B cell (primary cell): Measurements from ENCODE around the gene TRIM75. TPM values are rescaled to one million over a fixed set of nuclear protein-coding genes. Genes with fewer than 3 reads are reported as not detected.

Experiments
- ATAC-seq: fragments of 200-7000 bp; cut with Tn5 transposase; one replicate; pipeline ENCODE4 v1.10.0; 2021; ENCODE audit warnings: low read depth, mild to moderate bottlenecking, moderate number of reproducible peaks, moderate library complexity
- CTCF ChIA-PET: fragments of 350-600 bp; sonication (Branson Sonifier 250); formaldehyde crosslinking; loops from one replicate; lab custom pipeline; 2021; ENCODE audit warnings: antibody characterized with exemption, inconsistent platforms; lab: Charles Lee
- POLR2A ChIA-PET: fragments of 350-600 bp; sonication (Branson Sonifier 250); formaldehyde crosslinking; loops from one replicate; lab custom pipeline; 2021; ENCODE audit warnings: antibody characterized with exemption; lab: Charles Lee
- DNase-seq: peaks from one replicate; pipeline ENCODE4 v3.0.0; 2013
- H2AFZ ChIP-seq: 2 replicates; pipeline ENCODE4 v1.6.1; 2012; ENCODE audit warnings: mild to moderate bottlenecking, low read depth, low read length; ENCODE audit not compliant: insufficient read depth, poor library complexity, severe bottlenecking
- H3K27ac ChIP-seq, 2 donors: 1 replicate in 1 of 2; 2 replicates in 1 of 2; pipeline ENCODE4 v1.5.1; 2012 to 2013; ENCODE audit warnings: low read length in 2 of 2, mild to moderate bottlenecking in 2 of 2, moderate library complexity in 1 of 2
- H3K27me3 ChIP-seq, 4 experiments: fragments of 200-600 bp in 1 of 4; sonication (generic) in 1 of 4; replicated peaks in 1 of 4; 1 replicate in 2 of 4; 2 replicates in 2 of 4; pipeline versions ENCODE4 v1.6.1 to v1.7.0; 2013 to 2016; ENCODE audit warnings: low read length in 3 of 4, mild to moderate bottlenecking in 2 of 4, mixed read lengths in 1 of 4, moderate library complexity in 1 of 4; ENCODE audit not compliant: insufficient read depth in 4 of 4, control insufficient read depth in 3 of 4; ENCODE audit errors: control extremely low read depth in 1 of 4
- H3K36me3 ChIP-seq, 2 experiments: replicated peaks in 1 of 2; 1 replicate in 1 of 2; 2 replicates in 1 of 2; pipeline versions ENCODE4 v1.6.1 to v1.7.1; 2013; ENCODE audit warnings: low read length in 1 of 2; ENCODE audit not compliant: insufficient read depth in 2 of 2, control insufficient read depth in 1 of 2; ENCODE audit errors: control extremely low read depth in 1 of 2, extremely low read depth in 1 of 2
- H3K4me1 ChIP-seq, 2 donors: fragments of 200-600 bp in 1 of 2; sonication (generic) in 1 of 2; 1 replicate in 1 of 2; 2 replicates in 1 of 2; pipeline versions ENCODE4 v1.5.1 to v1.6.1; 2013 to 2017; ENCODE audit warnings: low read length in 2 of 2; ENCODE audit not compliant: control insufficient read depth in 2 of 2, insufficient read depth in 2 of 2
- H3K4me2 ChIP-seq: replicated peaks from 2 replicates; pipeline ENCODE3; 2012; ENCODE audit warnings: mild to moderate bottlenecking, low read depth, low read length; ENCODE audit not compliant: poor library complexity, severe bottlenecking
- H3K4me3 ChIP-seq, 5 experiments: fragments of 200-600 bp in 1 of 5; sonication (generic) in 1 of 5; 1 replicate in 3 of 5; 2 replicates in 2 of 5; pipeline versions ENCODE4 v1.5.1 to v1.7.0; 2011 to 2016; ENCODE audit warnings: low read length in 4 of 5, mild to moderate bottlenecking in 4 of 5, low read depth in 2 of 5, control low read depth in 1 of 5, moderate library complexity in 1 of 5; ENCODE audit not compliant: insufficient read depth in 1 of 5; ENCODE audit errors: control extremely low read depth in 1 of 5, extremely low read depth in 1 of 5
- H3K79me2 ChIP-seq: fragments of 200-600 bp; sonication (generic); one replicate; pipeline ENCODE4 v1.6.0; 2016; ENCODE audit warnings: low read length; ENCODE audit not compliant: control insufficient read depth, insufficient read depth
- H3K9ac ChIP-seq: fragments of 200-600 bp; sonication (generic); 2 replicates; pipeline ENCODE4 v1.6.1; 2017; ENCODE audit warnings: mild to moderate bottlenecking, low read length, moderate library complexity
- H3K9me3 ChIP-seq, 3 donors: one replicate each; pipeline versions ENCODE4 v1.6.1 to v1.7.1; 2013; ENCODE audit warnings: low read length in 2 of 3; ENCODE audit not compliant: control insufficient read depth in 2 of 3, insufficient read depth in 1 of 3; ENCODE audit errors: control extremely low read depth in 1 of 3
- H4K20me1 ChIP-seq: 2 replicates; pipeline ENCODE4 v1.6.0; 2012; ENCODE audit warnings: mild to moderate bottlenecking, low read length; ENCODE audit not compliant: insufficient read depth, control insufficient read depth, poor library complexity, severe bottlenecking
- H3K27ac Mint-ChIP-seq: one replicate; pipeline ENCODE4 v1.8.0; 2021; ENCODE audit warnings: mixed read lengths
- H3K27me3 Mint-ChIP-seq: one replicate; pipeline ENCODE4 v1.8.0; 2021; ENCODE audit warnings: mixed read lengths
- H3K4me1 Mint-ChIP-seq: one replicate; pipeline ENCODE4 v1.8.0; 2021; ENCODE audit warnings: mixed read lengths
- H3K4me3 Mint-ChIP-seq: one replicate; pipeline ENCODE4 v1.8.0; 2021; ENCODE audit warnings: mixed read lengths
- H3K9me3 Mint-ChIP-seq: one replicate; pipeline ENCODE4 v1.8.0; 2022; ENCODE audit warnings: mixed read lengths; ENCODE audit not compliant: insufficient read depth
- EZH2 ChIP-seq: IDR thresholded peaks from 2 replicates; pipeline ENCODE4 v1.6.1; 2012; ENCODE audit warnings: borderline replicate concordance, low read depth, mild to moderate bottlenecking, moderate library complexity, low read length; ENCODE audit not compliant: insufficient read depth, poor library complexity, severe bottlenecking
- WGBS: methylation state at CpG from one replicate; pipeline ENCODE4 v1.1.5; 2013; ENCODE audit warnings: missing lambda C conversion rate; ENCODE audit not compliant: insufficient coverage; 5-methylcytosine and 5-hydroxymethylcytosine counted together
- intact Hi-C: fragments of 100-400 bp; cut with micrococcal nuclease; formaldehyde crosslinking; loops from one replicate; pipeline ENCODE4 v1.10.0; 2022
- polyA plus RNA-seq: library from polyadenylated mRNA; depleted of rRNA; stranded (reverse); fragments of >200 nt; gene quantifications from 2 replicates; pipeline ENCODE4 v1.2.3, GENCODE V29; 2012
- total RNA-seq, 2 donors: library from RNA; stranded (reverse); fragments of 120-200 nt in 1 of 2; gene quantifications; 1 replicate in 1 of 2; 2 replicates in 1 of 2; pipeline versions ENCODE4 v1.2.3 to v1.2.4, GENCODE V29; 2013 to 2022
- TF ChIP-seq, protein P1 (sequence below): fragments of 200-600 bp; IDR thresholded peaks from one replicate; pipeline ENCODE4 v1.8.0; 2022; ENCODE audit warnings: antibody characterized with exemption, mild to moderate bottlenecking

Gene TRIM75
- total and polyA plus RNA-seq, 2 donors (not counting 1 experiment from before 2014, with no cell fraction given) = not detected

DNA sequence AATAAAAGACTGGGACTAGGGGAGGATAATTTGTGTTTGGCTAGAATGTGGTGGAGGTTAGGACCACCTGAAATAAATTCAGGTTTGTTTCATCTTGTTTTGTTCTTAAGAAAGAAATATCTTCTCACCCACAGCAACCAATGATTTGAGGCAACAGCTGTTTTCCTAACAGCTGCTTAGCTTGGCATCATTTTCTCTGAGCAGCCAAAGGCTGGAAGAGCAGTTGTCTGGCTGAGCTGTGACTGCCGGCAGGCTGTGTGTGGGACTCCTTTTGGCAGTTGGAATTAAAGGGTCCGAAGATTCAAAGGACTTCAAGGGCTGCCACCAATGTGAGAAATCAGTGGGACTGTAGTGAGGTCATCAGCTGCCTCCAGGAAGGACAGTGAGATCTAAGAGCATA lies 5.0 kb downstream of the TRIM75 start:
- ChIA-PET POLR2A (no interaction called here), CTCF (interaction anchor here (0.6 kb wide), 1 partner anchor 38 kb away, joined by 3 read pairs; no protein-coding TSS in a partner anchor)
- no peaks in the 10 kb centered on the region for H3K4me1 ChIP-seq
- H3K27me3 Mint-ChIP-seq = no peaks in the 10 kb centered on the region
- no peaks in the 10 kb centered on the region for H3K9me3 ChIP-seq
- intact Hi-C loops = no loop called here
- H4K20me1 ChIP-seq = no peaks in the 10 kb centered on the region
- H3K4me3 ChIP-seq = no peak overlapping the region
- no peak overlapping the region for H3K27ac ChIP-seq
- ATAC-seq = no peak
- H3K27ac Mint-ChIP-seq = no peak overlapping the region
- H3K4me3 Mint-ChIP-seq = no peak overlapping the region
- no peaks in the 10 kb centered on the region for H3K36me3 ChIP-seq
- no peaks in the 10 kb centered on the region for H3K4me1 Mint-ChIP-seq
- no peak overlapping the region for H3K9ac ChIP-seq
- H3K27me3 ChIP-seq = no peaks in the 10 kb centered on the region
- DNase-seq = no peak
- no peaks in the 10 kb centered on the region for H3K79me2 ChIP-seq
- no peak overlapping the region for H3K4me2 ChIP-seq
- WGBS = 100% methylated on average over 2 of the region's 2 CpGs
- H2AFZ ChIP-seq = no peak overlapping the region
- no peak for TF ChIP-seq EZH2
- TF ChIP-seq, protein P1, sequence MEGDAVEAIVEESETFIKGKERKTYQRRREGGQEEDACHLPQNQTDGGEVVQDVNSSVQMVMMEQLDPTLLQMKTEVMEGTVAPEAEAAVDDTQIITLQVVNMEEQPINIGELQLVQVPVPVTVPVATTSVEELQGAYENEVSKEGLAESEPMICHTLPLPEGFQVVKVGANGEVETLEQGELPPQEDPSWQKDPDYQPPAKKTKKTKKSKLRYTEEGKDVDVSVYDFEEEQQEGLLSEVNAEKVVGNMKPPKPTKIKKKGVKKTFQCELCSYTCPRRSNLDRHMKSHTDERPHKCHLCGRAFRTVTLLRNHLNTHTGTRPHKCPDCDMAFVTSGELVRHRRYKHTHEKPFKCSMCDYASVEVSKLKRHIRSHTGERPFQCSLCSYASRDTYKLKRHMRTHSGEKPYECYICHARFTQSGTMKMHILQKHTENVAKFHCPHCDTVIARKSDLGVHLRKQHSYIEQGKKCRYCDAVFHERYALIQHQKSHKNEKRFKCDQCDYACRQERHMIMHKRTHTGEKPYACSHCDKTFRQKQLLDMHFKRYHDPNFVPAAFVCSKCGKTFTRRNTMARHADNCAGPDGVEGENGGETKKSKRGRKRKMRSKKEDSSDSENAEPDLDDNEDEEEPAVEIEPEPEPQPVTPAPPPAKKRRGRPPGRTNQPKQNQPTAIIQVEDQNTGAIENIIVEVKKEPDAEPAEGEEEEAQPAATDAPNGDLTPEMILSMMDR = no peak
- H3K9me3 Mint-ChIP-seq = no peaks in the 10 kb centered on the region

DNA sequence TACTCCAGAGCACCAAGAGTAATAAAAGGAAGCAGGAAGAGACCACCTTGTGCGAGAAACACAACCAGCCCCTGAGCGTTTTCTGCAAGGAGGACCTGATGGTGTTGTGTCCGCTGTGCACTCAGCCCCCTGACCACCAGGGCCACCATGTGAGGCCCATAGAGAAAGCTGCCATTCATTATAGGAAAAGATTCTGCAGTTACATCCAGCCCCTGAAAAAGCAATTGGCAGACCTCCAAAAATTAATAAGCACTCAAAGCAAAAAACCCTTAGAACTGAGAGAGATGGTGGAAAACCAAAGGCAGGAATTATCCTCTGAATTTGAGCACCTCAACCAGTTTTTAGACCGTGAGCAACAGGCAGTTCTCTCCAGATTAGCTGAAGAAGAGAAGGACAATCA lies 5.7 kb downstream of the TRIM75 start:
- no peak overlapping the region for H3K9ac ChIP-seq
- H4K20me1 ChIP-seq = no peaks in the 10 kb centered on the region
- TF ChIP-seq, protein P1 = no peak
- ATAC-seq (no peak), DNase-seq (no peak)
- ChIA-PET CTCF (no interaction called here), POLR2A (no interaction called here)
- WGBS = 100% methylated on average over 3 of the region's 4 CpGs
- Mint-ChIP-seq H3K4me3 (no peak overlapping the region), H3K27ac (no peak overlapping the region), H3K27me3 (no peaks in the 10 kb centered on the region), H3K4me1 (no peaks in the 10 kb centered on the region), H3K9me3 (no peaks in the 10 kb centered on the region)
- no peak overlapping the region for H3K4me3 ChIP-seq
- no peak overlapping the region for H2AFZ ChIP-seq
- H3K9me3 ChIP-seq = no peaks in the 10 kb centered on the region
- H3K79me2 ChIP-seq = no peaks in the 10 kb centered on the region
- intact Hi-C loops = no loop called here
- H3K4me2 ChIP-seq = no peak overlapping the region
- no peak overlapping the region for H3K27ac ChIP-seq
- H3K36me3 ChIP-seq = no peaks in the 10 kb centered on the region
- H3K27me3 ChIP-seq = no peaks in the 10 kb centered on the region
- H3K4me1 ChIP-seq = no peaks in the 10 kb centered on the region
